AG08395 (cell line): Measurements from ENCODE around the gene ASCL5.

Source experiments
- DNase-seq: peaks from one replicate; pipeline ENCODE4 v3.0.0; 2012; ENCODE audit warnings: mixed read lengths, low spot score

ASCL5 gene

GRCh38 chr1:201085902-201086735 lies 40.9 kb downstream of the ASCL5 start:
- DNase-seq: peak; percentile 87

GRCh38 chr1:201084295-201084694 lies 42.7 kb downstream of the ASCL5 start:
- no peak for DNase-seq

- no peak for DNase-seq
Observed at GRCh38 chr1:201083741-201084140, 43.2 kb downstream of the ASCL5 start.

- DNase-seq: no peak
Observed at GRCh38 chr1:201080135-201080534, 46.8 kb downstream of the ASCL5 start.

- no peak for DNase-seq
Observed at GRCh38 chr1:201077736-201078135, 49.2 kb downstream of the ASCL5 start.

- no peak for DNase-seq
Observed at GRCh38 chr1:201077116-201077515, 49.9 kb downstream of the ASCL5 start.

GRCh38 chr1:201076092-201076491 lies 50.9 kb downstream of the ASCL5 start:
- no peak for DNase-seq

- DNase-seq: no peak
Observed at GRCh38 chr1:201074018-201074417, 53.0 kb downstream of the ASCL5 start.

- no peak for DNase-seq
Observed at GRCh38 chr1:201072922-201073321, 54.1 kb downstream of the ASCL5 start.

- no peak for DNase-seq
Observed at GRCh38 chr1:201072149-201072548, 54.8 kb downstream of the ASCL5 start.

- no peak for DNase-seq
Observed at GRCh38 chr1:201069636-201070035, 57.3 kb downstream of the ASCL5 start.

GRCh38 chr1:201068976-201069375 lies 58.0 kb downstream of the ASCL5 start:
- no peak for DNase-seq

- DNase-seq: no peak
Observed at GRCh38 chr1:201066986-201067385, 60.0 kb downstream of the ASCL5 start.

- DNase-seq: no peak
Observed at GRCh38 chr1:201065686-201066085, 61.3 kb downstream of the ASCL5 start.

- DNase-seq: no peak
Observed at GRCh38 chr1:201064806-201065205, 62.2 kb downstream of the ASCL5 start.
